GM12874 (cell line): Measurements from ENCODE around the gene CYP4F22.

Experiments used
- TF ChIP-seq, protein P1 (sequence below): IDR thresholded peaks from 2 replicates; pipeline ENCODE4 v1.5.1; 2011; ENCODE audit warnings: low read depth, mild to moderate bottlenecking, control low read depth, low read length, moderate library complexity; ENCODE audit not compliant: insufficient read depth

The CYP4F22 gene

DNA sequence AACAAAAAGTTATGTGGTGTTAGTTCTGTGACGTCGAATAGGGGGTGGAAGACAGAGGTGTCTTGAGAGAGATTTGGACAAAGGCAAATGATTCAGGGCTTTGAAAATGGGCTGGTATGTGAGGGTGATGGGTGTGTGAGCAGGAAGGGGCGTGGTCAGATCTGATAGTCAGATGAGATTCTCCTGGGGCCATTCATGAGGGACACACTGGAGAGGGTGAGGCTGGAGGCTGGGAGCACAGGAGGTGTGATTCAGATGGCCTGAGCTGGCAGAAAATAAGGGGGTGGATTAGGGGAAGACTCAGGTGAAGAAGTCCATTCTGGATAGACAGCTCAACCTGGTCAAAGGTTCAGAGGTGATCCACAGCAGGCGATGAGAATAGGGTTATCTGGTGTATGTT lies 28.0 kb downstream of the CYP4F22 start:
- TF ChIP-seq, protein P1, sequence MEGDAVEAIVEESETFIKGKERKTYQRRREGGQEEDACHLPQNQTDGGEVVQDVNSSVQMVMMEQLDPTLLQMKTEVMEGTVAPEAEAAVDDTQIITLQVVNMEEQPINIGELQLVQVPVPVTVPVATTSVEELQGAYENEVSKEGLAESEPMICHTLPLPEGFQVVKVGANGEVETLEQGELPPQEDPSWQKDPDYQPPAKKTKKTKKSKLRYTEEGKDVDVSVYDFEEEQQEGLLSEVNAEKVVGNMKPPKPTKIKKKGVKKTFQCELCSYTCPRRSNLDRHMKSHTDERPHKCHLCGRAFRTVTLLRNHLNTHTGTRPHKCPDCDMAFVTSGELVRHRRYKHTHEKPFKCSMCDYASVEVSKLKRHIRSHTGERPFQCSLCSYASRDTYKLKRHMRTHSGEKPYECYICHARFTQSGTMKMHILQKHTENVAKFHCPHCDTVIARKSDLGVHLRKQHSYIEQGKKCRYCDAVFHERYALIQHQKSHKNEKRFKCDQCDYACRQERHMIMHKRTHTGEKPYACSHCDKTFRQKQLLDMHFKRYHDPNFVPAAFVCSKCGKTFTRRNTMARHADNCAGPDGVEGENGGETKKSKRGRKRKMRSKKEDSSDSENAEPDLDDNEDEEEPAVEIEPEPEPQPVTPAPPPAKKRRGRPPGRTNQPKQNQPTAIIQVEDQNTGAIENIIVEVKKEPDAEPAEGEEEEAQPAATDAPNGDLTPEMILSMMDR = no peak

DNA sequence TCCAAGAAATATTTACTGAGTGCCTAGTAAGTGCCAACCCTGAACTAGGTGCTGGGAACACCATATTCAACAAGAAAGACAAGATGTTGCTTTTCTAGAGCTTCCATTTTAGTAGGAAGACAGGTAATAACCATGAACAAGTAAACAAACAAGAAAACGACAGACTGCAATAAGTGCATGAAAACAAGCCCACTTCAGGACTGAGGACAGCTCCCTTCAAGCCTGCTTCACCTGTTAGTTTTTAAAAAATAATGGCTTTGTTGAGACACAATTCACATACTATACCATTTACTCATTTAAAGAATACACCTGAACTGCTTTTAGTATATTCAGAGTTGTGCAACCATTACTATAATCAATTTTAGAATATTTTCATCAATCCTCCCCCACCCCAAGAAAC lies 30.4 kb downstream of the CYP4F22 start:
- TF ChIP-seq, protein P1 = no peak

DNA sequence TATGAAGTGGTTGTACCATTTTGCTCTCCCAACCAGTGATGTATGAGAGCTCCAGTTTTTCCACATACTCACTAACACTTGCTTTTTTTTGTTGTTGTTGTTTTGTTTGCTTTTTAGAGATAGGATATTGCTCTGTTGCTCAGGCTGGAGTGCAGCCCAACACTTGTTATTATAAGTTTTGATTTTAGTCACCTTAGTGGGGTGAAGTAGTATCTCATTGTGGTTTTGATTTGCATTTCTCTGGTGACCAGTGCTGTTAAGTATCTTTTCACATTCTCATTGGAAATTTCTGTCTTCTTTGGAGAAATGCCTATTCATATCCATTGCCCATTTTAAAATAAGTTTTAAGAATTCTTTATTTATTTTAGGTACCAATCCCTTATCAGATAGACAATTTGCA lies 31.3 kb downstream of the CYP4F22 start:
- TF ChIP-seq, protein P1 = no peak

DNA sequence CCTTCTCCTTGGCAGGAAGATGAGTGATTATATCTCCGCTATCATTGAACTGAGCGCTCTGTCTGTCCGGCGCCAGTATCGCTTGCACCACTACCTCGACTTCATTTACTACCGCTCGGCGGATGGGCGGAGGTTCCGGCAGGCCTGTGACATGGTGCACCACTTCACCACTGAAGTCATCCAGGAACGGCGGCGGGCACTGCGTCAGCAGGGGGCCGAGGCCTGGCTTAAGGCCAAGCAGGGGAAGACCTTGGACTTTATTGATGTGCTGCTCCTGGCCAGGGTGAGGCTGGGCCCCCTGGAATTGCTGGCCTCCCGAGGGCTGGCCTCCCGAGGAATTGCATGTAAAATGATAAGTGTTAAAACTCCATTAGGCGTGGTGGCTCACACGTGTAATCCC lies 32.1 kb downstream of the CYP4F22 start:
- TF ChIP-seq, protein P1 = no peak

DNA sequence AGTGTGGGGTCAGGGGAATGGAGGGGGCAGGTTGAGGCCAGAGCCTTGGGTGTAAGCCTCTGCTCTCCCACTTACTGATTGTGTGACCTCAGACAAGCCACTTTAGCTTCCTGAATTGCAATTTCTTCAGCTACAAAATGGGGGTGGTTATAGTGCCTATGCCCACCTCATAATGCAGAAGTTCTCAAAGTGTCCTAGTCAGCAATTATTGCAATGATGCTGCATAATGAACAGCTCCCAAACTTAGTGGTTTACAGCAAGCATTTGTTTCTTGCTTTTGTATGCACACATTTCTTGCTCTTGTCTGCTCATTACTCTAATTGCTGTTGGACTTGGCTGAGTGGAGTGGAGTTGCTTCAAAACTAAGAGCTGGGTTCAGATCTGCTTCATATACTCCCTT lies 36.0 kb downstream of the CYP4F22 start:
- TF ChIP-seq, protein P1 = no peak

DNA sequence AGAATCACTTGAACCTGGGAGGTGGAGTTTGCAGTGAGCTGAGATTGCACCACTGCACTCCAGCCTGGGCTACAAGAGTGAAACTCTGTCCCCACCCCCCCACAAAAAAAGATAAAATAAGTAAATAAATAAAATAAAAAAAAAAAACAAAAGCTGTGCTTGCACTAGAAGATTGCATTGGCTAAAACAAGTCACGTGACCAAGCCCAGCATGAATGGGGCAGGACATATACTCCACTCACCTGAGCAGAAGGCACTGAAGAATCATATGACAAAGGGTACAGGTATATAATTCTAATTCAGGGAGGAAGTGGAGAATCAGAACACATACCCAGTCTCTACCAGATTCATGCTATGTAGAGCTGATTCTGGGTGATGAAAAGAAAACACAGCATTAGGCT lies 36.6 kb downstream of the CYP4F22 start:
- TF ChIP-seq, protein P1 = no peak

DNA sequence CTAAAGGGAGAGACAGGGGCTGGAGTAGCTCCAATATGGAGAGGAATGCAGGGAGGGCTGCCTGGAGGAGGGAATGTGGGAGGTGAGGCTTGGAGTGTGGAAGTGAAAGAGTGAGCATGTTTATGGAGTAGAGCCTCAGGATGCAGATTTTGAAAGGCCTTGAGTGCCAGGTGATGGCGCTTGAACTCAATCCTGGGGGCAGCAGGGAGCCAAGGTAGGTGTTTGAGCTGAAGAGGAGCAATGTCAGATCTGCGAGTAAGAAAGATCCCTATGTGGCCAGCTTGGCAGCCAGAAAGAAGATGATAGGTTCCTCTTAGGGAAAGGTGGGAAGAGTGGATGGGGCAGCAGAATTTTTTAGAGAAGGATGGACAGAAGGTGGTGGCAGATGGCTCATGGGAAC lies 40.3 kb downstream of the CYP4F22 start:
- TF ChIP-seq, protein P1 = no peak

DNA sequence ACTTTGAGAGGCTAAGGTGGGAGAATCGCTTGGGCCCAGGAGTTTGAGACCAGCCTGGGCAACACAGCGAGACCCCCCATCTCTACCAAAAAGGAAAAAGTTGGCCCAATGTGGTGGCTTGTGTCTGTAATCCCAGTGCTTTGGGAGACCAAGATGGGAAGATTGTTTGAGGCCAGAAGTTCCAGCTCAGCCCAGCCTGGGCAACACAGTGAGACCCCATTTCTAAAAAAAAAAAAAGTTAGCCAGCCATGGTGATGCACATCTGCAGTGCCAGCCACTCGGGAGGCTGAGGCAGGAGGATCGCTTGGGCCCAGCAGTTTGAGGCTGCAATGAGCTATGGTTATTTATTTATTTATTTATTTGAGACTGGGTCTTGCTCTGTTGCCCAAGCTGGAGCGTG lies 41.3 kb downstream of the CYP4F22 start:
- TF ChIP-seq, protein P1 = no peak
